Amygdala (tissue), 56 donors: Measurements from ENCODE around the gene AUNIP.

Experiments
- DNase-seq, 56 donors: peaks; one replicate each; lab custom pipeline; 2025; lab: John Stamatoyannopoulos, UW

AUNIP gene

GRCh38 chr1:25890239-25891034 is 31.2 kb upstream of the AUNIP start:
- DNase-seq: no peak

- DNase-seq: no peak
Measured at GRCh38 chr1:25889470-25889869, 30.2 kb upstream of the AUNIP start.

GRCh38 chr1:25888426-25888987 is 29.2 kb upstream of the AUNIP start:
- DNase-seq: no peak

GRCh38 chr1:25885602-25886001 is 26.3 kb upstream of the AUNIP start:
- DNase-seq: no peak

GRCh38 chr1:25881266-25881665 is 22.0 kb upstream of the AUNIP start:
- no peak for DNase-seq

- no peak for DNase-seq
Measured at GRCh38 chr1:25880518-25880917, 21.3 kb upstream of the AUNIP start.

GRCh38 chr1:25879675-25880074 is 20.4 kb upstream of the AUNIP start:
- no peak for DNase-seq

- no peak for DNase-seq
Measured at GRCh38 chr1:25878690-25879089, 19.4 kb upstream of the AUNIP start.

- no peak for DNase-seq
Measured at GRCh38 chr1:25877155-25877554, 17.9 kb upstream of the AUNIP start.

GRCh38 chr1:25876693-25877077 is 17.4 kb upstream of the AUNIP start:
- DNase-seq: no peak

- peak in 2 of 56 donors; percentile 46 to 56 for DNase-seq
Measured at GRCh38 chr1:25875856-25876692, 16.8 kb upstream of the AUNIP start.

- peak in 52 of 56 donors; percentile 30 to 86 (median 63) for DNase-seq
Measured at GRCh38 chr1:25875154-25875855, 16.0 kb upstream of the AUNIP start, which contains the start of gene PAQR7. Gene PAQR7, minus strand, starts transcription at chr1:25875708. Its CDS starts 11,869 bp downstream, at chr1:25863839.

GRCh38 chr1:25874635-25875153 is 15.4 kb upstream of the AUNIP start:
- no peak for DNase-seq

GRCh38 chr1:25874209-25874608 is 15.0 kb upstream of the AUNIP start:
- no peak for DNase-seq

- no peak for DNase-seq
Measured at GRCh38 chr1:25873120-25873519, 13.9 kb upstream of the AUNIP start.

GRCh38 chr1:25872713-25873112 is 13.5 kb upstream of the AUNIP start:
- DNase-seq: no peak

GRCh38 chr1:25871704-25872494 is 12.6 kb upstream of the AUNIP start:
- no peak for DNase-seq

GRCh38 chr1:25871086-25871703 is 11.9 kb upstream of the AUNIP start:
- DNase-seq: no peak

- no peak for DNase-seq
Measured at GRCh38 chr1:25870614-25871013, 11.4 kb upstream of the AUNIP start.
